SU-DHL-6 (cell line): Measurements from ENCODE around the gene TPPP2.

Source experiments
- H2AFZ ChIP-seq: fragments of 200-600 bp; sonication (generic); 2 replicates; pipeline ENCODE4 v1.6.1; 2014; ENCODE audit warnings: low read depth, mild to moderate bottlenecking, moderate library complexity, mixed read lengths, antibody characterized with exemption, low read length; ENCODE audit not compliant: severe bottlenecking
- H3F3A ChIP-seq: fragments of 200-600 bp; shearing (Covaris generic); 2 replicates; pipeline ENCODE4 v1.6.0; 2016; ENCODE audit warnings: antibody characterized with exemption, mild to moderate bottlenecking; ENCODE audit not compliant: insufficient read depth
- H3K27ac ChIP-seq: fragments of 200-600 bp; sonication (generic); 2 replicates; pipeline ENCODE4 v1.5.1; 2016; ENCODE audit warnings: low read depth, mild to moderate bottlenecking, low read length, moderate library complexity, mixed read lengths
- H3K27me3 ChIP-seq: fragments of 200-600 bp; sonication (generic), shearing (Covaris generic); 2 replicates; pipeline ENCODE4 v1.6.0; 2014; ENCODE audit warnings: mild to moderate bottlenecking, low read length
- H3K36me3 ChIP-seq: fragments of 200-600 bp; sonication (generic); 2 replicates; pipeline ENCODE4 v1.6.1; 2014; ENCODE audit warnings: mild to moderate bottlenecking, low read length, mixed read lengths
- H3K4me2 ChIP-seq: fragments of 300-600, 200-600 bp; shearing (Covaris generic), sonication (generic); 2 replicates; pipeline ENCODE4 v1.6.0; 2014; ENCODE audit warnings: low read length, low read depth, mild to moderate bottlenecking; ENCODE audit not compliant: poor library complexity, severe bottlenecking
- H3K4me3 ChIP-seq: fragments of 200-600 bp; sonication (generic); 2 replicates; pipeline ENCODE4 v1.5.1; 2014; ENCODE audit warnings: antibody characterized with exemption, low read length, mild to moderate bottlenecking, mixed read lengths; ENCODE audit not compliant: insufficient read depth, poor library complexity, severe bottlenecking
- H3K79me2 ChIP-seq: fragments of 200-600 bp; sonication (generic); 2 replicates; pipeline ENCODE4 v1.6.1; 2014; ENCODE audit warnings: mild to moderate bottlenecking, low read length, moderate library complexity; ENCODE audit not compliant: insufficient read depth
- H3K9ac ChIP-seq: fragments of 200-600 bp; sonication (generic); 2 replicates; pipeline ENCODE4 v1.7.0; 2014; ENCODE audit warnings: mild to moderate bottlenecking, low read length
- H3K9me2 ChIP-seq: fragments of 200-600 bp; sonication (generic); replicated peaks from 2 replicates; pipeline ENCODE4 v1.6.1; 2014; ENCODE audit warnings: low read length; ENCODE audit not compliant: insufficient read depth
- H3K9me3 ChIP-seq: fragments of 200-600 bp; sonication (generic); 2 replicates; pipeline ENCODE4 v1.6.1; 2014; ENCODE audit warnings: low read length, mixed read lengths; ENCODE audit not compliant: insufficient read depth
- H4K20me1 ChIP-seq: fragments of 200-600 bp; sonication (generic); 2 replicates; pipeline ENCODE4 v1.6.1; 2014; ENCODE audit warnings: low read depth, mild to moderate bottlenecking, antibody characterized with exemption, low read length, moderate library complexity, mixed read lengths
- EZH2phosphoT487 ChIP-seq: fragments of 200-600 bp; sonication (generic), shearing (Covaris generic); conservative IDR thresholded peaks from 2 replicates; pipeline ENCODE4 v1.6.1; 2018; ENCODE audit warnings: mild to moderate bottlenecking, antibody characterized with exemption, low read length, moderate library complexity, mixed read lengths
- TF ChIP-seq, protein P1 (sequence below): fragments of 200-600 bp; sonication (generic); IDR thresholded peaks from one replicate; pipeline ENCODE4 v1.5.1; 2017; ENCODE audit warnings: antibody characterized with exemption, mild to moderate bottlenecking, low read length, moderate library complexity; ENCODE audit not compliant: insufficient read depth, poor library complexity, severe bottlenecking

The TPPP2 gene

GRCh38 chr14:21024585-21025370, 5.2 kb upstream of the TPPP2 start, which contains the start of gene NDRG2:
TSS of gene NDRG2 (minus strand) at chr14:21025061. CDS start at chr14:21023315, 1,746 bp downstream.
- Histone ChIP-seq H3K4me3 (no peak within 1 kb of the TSS), H3F3A (no peaks in the 10 kb centered on the region), H3K36me3 (no peaks in the 10 kb centered on the region), H3K9me3 (no peaks in the 10 kb centered on the region), H3K9me2 (no peaks in the 10 kb centered on the region), H3K27me3 (no peaks in the 10 kb centered on the region), H3K4me2 (no peak within 1 kb of the TSS), H2AFZ (no peak within 1 kb of the TSS), H3K27ac (no peak within 1 kb of the TSS), H4K20me1 (no peaks in the 10 kb centered on the region), H3K79me2 (no peaks in the 10 kb centered on the region), H3K9ac (no peak within 1 kb of the TSS)
- TF ChIP-seq EZH2phosphoT487, result no peak
- TF ChIP-seq, protein P1, sequence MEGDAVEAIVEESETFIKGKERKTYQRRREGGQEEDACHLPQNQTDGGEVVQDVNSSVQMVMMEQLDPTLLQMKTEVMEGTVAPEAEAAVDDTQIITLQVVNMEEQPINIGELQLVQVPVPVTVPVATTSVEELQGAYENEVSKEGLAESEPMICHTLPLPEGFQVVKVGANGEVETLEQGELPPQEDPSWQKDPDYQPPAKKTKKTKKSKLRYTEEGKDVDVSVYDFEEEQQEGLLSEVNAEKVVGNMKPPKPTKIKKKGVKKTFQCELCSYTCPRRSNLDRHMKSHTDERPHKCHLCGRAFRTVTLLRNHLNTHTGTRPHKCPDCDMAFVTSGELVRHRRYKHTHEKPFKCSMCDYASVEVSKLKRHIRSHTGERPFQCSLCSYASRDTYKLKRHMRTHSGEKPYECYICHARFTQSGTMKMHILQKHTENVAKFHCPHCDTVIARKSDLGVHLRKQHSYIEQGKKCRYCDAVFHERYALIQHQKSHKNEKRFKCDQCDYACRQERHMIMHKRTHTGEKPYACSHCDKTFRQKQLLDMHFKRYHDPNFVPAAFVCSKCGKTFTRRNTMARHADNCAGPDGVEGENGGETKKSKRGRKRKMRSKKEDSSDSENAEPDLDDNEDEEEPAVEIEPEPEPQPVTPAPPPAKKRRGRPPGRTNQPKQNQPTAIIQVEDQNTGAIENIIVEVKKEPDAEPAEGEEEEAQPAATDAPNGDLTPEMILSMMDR, result no peak

GRCh38 chr14:21025371-21026273, 4.4 kb upstream of the TPPP2 start:
- no peak overlapping the region for H3K9ac ChIP-seq

GRCh38 chr14:21026274-21026987, 3.6 kb upstream of the TPPP2 start:
- no peak overlapping the region for H2AFZ ChIP-seq
- no peaks in the 10 kb centered on the region for H4K20me1 ChIP-seq
- TF ChIP-seq EZH2phosphoT487, result no peak
- TF ChIP-seq, protein P1, result no peak
- no peaks in the 10 kb centered on the region for H3K27me3 ChIP-seq
- H3K36me3 ChIP-seq, result no peaks in the 10 kb centered on the region
- H3F3A ChIP-seq, result no peaks in the 10 kb centered on the region
- no peak overlapping the region for H3K27ac ChIP-seq
- H3K9ac ChIP-seq, result no peak overlapping the region
- H3K9me2 ChIP-seq, result no peaks in the 10 kb centered on the region
- H3K4me3 ChIP-seq, result no peak overlapping the region
- H3K4me2 ChIP-seq, result no peak overlapping the region
- H3K9me3 ChIP-seq, result no peaks in the 10 kb centered on the region
- no peaks in the 10 kb centered on the region for H3K79me2 ChIP-seq

More at GRCh38 chr14:21025371-21026273, 4.4 kb upstream of the TPPP2 start:
- H3K36me3 ChIP-seq, result no peaks in the 10 kb centered on the region
- no peak overlapping the region for H2AFZ ChIP-seq
- no peak for TF ChIP-seq EZH2phosphoT487
- TF ChIP-seq, protein P1, result no peak
- no peaks in the 10 kb centered on the region for H3F3A ChIP-seq
- no peak overlapping the region for H3K4me3 ChIP-seq
- no peaks in the 10 kb centered on the region for H3K9me2 ChIP-seq
- no peaks in the 10 kb centered on the region for H3K27me3 ChIP-seq
- no peaks in the 10 kb centered on the region for H4K20me1 ChIP-seq
- H3K9me3 ChIP-seq, result no peaks in the 10 kb centered on the region
- no peak overlapping the region for H3K27ac ChIP-seq
- H3K4me2 ChIP-seq, result no peak overlapping the region
- no peaks in the 10 kb centered on the region for H3K79me2 ChIP-seq
